GM19467 (cell line): ENCODE measurements around the gene TENT4A.

Source experiments
- ATAC-seq: cut with Tn5 transposase; IDR thresholded peaks from one replicate; pipeline ENCODE4 v1.9.1; 2021; ENCODE audit warnings: mild to moderate bottlenecking, moderate library complexity; ENCODE audit not compliant: unreplicated experiment

TENT4A gene

DNA sequence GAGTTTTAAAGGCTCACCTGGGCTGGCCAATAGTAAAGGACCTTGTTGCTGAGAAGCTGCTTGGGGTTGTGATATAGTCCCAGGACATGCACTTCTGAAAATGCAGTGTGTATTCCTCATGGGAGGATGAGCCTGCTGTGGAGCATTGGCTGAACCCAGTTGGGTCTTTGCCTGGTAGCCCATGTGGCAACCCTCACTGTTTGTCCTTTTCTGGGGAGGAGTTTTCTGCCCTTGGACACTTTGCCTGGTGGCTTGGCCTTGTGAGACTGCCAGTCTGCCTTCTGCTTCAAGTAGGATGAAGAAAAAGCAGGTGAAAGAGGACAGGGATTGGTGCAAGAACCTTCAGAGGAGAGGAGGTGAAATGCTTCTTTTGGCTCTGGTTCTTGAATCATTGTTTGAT lies 4.0 kb downstream of the TENT4A start:
- no peak for ATAC-seq

DNA sequence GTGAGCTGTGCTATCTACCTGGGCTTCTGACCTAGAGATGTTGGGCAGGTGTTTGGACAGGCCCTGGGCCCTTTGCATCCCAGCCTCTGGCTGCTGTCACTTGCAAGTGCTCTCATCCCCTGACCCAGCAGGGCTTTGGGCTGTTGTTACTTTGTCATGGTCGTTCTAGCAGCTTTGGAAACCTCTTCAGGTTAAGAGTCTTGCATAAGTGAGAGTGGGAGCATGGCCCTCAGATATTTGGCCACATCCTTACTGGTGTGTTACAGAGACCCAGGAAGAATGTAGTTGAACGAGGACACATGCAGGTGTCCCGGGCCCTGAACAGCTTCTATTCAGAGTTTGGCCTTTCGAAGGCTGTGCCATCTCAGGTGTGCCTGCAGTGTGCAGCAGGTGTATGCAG lies 4.5 kb downstream of the TENT4A start:
- ATAC-seq = no peak

DNA sequence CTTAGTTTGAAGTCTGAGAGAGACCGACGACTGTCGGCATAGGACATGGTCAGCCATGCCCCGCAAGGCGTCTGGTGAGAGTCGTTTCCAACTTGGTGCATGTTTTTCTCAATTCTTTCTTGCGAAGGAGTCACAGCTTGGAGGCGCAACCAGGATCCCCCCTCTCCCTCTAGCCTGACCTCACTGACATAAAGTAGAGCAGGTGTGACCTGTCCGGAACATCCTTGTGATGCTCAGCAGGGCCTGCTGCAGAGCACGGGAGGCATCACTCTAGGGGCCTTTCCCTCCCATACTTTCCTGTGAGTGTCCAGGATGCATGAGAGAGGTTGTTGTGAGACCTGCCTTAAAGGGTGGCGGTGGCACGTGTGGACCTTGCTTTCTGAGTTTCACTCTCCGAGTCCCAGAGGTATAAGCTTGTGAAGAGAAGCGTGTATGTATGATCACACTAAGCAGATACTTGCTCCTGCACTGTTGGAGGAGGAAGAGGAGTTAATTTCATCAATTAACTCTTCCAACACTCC lies 5.0 kb downstream of the TENT4A start:
- no peak for ATAC-seq

DNA sequence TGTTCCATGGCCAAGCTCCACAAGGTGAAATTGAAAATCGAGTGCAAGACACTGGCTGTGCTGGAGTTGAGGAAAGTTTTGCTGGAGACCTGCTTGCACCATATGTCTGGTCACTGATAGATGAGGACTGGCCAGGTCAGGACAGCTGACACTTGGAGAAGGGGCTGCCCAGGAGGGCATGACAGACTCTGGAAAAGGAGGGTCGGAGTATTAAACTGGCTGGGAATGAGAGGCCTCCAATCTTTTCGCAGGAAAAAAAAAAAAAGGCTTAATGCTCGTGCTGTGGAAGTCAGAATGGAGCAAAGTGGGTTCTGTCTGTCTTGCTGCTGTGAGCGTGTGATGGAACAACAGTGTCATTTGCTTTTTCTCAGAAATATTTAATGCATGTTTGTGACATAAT lies 5.5 kb downstream of the TENT4A start:
- no peak for ATAC-seq

DNA sequence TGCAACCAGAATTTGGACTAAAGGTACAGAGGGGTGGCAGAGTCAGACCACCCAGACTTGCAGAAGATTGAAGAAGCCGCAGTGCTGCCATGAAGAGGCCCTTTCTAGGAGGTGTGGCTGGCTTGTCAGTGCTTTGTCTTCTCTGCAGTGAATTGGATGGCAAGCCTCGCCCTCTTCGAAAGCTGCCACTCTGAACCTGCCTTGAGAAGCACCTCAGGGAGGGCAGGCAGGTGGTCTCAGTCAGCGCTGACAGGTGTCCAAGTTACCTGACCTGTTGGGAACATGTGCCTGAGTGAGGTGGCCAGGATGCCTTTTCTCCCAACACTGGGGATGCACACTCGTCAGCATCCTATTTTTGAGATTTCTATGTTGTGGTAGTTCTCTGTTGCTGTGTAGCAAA lies 6.2 kb downstream of the TENT4A start:
- no peak for ATAC-seq

DNA sequence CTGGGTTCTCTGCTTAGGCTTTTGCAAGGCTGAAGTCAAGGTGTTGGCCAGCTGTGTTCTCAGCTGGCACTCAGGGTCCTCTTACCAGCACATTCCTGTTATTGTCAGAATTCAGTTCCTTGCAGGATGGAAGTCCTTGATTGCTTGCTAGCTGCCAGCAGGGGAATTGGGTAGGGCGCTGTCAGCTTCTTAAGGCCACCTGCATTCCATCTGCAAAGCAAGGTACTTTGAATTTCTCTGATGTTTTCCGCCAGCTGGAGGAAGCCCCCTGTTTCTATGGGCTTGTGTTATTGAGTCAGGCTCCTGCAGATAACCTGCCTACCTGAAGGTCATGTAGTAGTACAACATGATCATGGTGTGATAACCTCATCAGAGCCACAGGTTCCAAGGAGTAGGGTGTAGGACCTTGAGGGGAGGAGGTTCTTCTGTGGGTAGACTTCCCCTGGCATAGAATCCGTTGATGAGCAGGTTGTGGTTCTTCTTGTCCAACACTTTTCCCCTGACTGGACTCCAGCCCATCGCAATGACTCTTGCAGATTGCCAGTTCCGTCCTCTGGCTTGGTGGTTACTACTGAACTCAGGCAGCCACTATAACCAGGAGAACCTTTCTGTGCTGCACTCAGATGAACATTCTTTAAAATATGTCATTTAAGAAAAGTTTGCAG lies 6.8 kb downstream of the TENT4A start:
- no peak for ATAC-seq

DNA sequence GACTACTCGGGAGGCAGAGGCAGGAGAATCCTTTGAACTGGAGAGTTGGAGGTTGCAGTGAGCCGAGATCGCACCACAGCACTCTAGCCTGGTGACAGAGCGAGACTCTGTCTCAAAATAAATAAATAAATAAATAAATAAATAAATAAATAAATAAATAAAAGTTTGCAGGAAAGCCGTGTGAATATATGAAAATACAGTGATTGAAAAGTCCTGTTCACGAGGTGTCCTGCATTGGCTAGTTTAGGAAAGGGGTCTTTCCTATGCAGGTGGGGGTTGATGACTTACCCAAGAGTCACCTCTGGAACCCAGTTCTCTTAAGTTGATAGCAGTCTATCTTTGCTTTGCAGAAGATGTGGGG lies 7.3 kb downstream of the TENT4A start:
- no peak for ATAC-seq

DNA sequence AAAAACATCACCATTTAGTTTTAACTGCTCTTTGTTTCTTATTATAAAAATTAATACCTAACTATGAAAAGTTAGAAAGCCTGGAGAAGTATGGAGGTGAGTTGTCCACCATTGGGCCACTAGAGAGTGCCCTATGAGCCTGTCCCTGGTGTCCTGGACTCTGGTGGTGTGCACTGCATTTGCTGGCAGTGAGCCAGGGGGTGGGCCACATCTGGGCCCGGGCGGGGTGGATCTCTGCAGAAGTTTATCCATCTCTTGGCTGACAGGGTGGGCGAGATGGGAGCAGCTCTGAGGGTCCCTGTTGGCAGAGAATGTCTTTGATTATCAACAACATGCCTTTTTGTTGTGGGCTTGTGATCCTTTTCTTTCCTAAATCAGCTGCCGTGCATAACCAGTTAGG lies 8.2 kb downstream of the TENT4A start:
- ATAC-seq = peak; percentile 5

DNA sequence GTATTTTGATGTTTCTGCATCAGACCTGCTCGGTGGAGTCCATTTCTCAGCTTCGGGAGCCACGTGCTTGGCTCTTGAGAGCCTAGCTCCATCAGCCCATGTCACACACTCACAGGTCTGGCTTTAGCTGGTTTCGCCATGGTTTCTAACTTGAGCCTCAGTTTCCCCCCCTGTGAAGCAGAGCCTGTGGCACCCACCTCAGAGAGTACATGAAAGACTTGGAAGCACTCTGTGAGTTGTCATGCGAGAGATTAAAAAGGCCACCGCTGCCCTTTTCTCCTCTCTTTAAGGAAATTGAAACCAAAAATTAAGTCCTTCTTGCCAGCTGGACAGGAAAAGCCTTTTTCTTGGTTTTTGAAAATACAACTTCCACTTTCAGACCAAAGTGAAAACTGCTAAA lies 8.8 kb downstream of the TENT4A start:
- ATAC-seq = peak; percentile 45

DNA sequence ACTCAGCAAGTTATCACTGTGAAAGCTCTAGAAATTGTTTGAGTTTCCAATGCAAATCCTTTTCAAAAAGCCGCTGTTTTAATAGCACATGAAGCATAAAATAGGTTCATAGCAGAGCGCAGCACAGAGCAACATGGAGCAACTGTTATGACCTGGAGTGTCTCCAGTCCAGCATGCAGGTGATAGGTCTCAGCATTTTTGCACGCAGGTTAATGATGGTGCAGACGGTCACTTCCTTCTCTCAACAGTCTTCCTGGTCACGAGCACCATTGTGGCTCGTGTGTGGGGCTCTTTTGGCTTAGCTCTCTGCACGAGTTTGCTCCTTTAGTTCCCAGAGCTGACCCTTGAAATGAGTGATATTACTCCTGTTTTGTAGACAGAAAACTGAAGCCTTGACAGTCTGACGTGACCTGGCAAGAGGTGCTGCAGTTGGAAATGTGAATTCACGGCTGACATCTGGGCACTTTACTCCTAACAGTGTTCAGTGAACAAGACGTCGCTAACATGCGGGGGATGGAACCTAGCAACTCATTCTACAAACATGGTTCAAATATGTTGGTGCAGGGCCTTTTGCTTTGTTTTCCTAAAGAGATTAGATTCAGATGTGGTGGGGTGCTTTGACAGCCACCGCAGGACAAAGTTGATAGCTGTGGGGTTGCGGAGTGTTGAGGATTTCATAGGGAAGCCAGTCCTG lies 10.0 kb downstream of the TENT4A start:
- ATAC-seq = no peak

DNA sequence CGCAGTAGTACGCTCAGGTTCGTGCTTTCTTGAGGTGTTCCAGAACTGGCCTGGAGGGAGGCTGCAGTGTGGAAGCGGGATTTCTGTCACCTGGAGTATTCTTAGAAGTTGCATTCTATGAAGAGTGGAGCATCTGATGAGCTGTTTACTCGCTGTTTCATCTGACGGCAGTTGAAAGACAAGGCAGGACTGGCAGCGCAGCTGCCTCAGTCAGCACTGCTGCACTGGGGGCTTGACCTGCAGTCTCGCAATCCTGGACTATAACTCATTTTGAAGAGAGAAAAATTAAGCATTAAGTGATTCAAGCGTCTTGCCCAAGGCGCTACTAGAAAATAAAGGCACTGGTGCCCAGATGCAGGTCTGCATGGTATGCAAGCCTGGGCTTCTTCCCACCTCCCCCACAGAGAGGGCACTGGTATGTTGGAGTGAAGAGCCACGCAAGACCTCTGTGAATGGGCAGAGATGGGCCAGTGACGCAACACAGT lies 10.6 kb downstream of the TENT4A start:
- no peak for ATAC-seq

DNA sequence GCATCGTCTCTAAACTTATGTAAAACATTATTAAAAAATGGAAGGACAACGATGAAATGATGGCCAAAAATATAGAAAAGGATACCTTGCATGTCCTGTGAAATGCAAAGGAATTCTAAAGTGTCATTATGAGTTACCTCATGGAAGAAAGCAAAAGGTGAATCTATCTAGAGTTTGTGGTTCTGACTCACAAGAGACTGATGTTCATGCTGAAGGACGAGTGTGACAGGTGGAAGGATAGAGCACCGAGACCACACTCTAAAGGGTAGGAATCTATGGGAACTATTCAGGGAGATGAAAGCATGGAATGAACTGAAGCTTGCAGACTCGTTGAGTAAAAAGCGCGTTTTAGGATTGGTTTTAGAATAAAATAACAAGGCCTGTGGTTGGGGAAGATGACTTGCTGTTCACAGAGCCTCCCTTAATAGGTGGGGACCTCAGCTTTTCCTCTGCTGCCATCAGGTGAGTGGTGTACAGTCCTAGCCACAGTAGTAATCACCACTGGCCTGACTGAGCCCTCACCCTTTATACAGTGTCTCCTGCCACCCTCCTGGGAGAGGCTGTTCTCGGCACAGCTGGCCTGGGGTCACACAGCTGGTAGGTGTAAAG lies 11.2 kb downstream of the TENT4A start:
- no peak for ATAC-seq

DNA sequence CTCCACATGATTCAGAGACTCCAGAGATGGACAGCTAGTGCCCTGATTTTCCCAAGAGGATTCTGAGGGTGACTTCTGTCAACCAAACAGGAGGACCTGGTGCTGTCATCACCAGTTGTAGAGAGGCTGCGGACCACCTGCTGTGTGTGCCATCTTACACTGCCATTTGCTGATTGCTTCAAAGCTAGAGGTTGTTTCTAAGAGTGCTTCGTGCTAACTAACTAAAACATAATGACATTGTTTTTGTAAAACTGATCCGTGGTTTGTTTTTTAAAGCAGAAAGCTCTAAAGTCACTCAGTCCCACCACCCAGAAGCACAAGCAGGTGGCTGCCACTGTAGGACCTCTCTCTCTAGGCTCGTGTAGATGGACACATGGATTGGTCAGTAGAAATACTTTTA lies 12.2 kb downstream of the TENT4A start:
- no peak for ATAC-seq

DNA sequence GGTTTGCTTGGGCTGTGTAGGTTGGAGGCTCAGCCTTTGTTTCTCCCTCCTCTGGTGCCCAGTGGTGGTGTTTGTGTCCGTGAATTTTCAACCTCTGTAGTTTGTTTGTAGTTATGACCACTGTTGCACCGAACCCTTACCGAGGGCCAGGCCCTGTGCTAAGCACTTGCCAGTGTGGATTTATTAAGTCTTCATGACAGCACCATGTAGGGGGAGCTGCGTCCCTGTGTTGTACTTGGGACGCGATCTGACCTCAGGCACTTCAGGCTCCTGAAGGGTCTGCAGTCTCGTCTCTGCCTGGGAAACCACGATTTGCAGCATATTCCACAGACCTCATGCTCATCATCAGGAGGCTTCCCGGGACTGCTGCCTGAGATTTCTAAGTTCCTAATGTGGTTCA lies 12.8 kb downstream of the TENT4A start:
- ATAC-seq = no peak

DNA sequence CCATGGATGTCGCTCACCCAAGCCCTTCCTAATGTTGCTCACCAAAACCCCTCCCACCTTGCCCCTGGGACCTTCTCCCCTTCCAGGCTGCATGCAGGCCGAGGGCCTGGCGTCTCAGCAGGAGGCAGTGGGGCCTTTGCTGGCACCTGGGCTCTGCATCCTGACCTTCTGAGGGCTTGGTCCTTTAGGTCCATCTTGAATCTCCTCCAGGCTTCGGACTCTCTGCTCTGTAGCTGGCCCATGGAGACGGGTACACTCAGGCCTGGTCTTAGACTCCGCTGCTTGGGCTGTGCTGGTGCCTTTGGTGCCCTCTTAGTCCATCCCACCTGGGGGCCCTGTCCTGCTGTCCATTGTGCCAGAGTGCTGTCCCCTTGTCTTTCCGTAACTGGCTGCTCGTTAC lies 14.0 kb downstream of the TENT4A start:
- ATAC-seq = no peak

DNA sequence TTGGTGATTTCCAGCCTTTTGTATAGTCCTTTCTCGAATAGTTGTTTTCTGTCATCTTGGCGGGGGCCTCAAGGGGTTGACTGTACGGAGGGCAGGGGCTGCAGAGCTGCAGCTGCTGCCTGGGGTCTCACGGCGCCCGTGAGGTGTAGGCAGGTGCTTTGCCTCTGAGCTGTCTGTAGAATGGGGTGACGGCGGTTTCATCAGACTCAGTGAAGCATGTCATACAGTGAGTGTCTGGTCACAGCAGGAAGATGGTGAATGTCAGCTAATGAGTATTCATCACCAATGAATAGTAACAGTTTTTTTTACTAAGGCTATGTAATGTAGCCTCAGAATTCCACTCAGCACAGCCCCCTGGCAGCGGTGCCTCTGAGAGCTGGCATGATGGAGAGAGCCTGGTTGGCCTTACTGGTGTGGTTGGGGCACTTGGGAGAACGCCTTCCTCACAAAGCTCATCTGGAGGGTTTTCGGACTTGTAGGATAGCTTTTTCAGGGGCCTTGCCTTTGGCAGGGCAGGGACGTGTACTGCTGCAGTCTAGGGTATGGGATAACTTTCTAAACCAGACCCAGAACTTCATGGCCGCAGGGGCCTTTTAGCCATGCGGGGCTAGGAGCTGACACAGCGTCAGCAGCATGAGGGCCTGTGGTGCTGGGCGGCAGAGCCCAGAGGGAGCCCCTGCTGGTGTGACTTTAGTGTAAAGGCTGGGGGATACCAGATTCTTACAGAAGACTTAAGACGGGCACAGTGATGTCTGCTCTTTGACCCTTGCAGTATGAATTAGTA lies 15.0 kb downstream of the TENT4A start:
- peak; percentile 71 for ATAC-seq

DNA sequence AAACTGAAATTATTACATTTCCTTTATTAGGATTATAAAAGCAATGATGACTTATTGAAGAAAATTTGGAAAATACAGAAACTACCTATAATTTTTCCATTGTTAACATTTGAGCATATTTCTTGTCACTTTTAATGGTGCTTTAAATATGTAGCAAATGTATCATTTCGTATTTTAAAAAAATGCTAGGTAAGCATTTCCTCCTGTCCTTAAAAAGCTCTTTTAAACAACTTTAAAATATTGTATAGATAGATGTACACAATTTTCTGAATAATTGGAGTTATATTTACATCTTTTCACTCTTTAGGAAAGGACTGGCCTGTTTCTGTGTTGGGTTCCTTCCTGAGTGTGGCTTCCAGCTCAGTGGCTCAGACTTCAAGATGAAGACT lies 15.6 kb downstream of the TENT4A start:
- no peak for ATAC-seq

DNA sequence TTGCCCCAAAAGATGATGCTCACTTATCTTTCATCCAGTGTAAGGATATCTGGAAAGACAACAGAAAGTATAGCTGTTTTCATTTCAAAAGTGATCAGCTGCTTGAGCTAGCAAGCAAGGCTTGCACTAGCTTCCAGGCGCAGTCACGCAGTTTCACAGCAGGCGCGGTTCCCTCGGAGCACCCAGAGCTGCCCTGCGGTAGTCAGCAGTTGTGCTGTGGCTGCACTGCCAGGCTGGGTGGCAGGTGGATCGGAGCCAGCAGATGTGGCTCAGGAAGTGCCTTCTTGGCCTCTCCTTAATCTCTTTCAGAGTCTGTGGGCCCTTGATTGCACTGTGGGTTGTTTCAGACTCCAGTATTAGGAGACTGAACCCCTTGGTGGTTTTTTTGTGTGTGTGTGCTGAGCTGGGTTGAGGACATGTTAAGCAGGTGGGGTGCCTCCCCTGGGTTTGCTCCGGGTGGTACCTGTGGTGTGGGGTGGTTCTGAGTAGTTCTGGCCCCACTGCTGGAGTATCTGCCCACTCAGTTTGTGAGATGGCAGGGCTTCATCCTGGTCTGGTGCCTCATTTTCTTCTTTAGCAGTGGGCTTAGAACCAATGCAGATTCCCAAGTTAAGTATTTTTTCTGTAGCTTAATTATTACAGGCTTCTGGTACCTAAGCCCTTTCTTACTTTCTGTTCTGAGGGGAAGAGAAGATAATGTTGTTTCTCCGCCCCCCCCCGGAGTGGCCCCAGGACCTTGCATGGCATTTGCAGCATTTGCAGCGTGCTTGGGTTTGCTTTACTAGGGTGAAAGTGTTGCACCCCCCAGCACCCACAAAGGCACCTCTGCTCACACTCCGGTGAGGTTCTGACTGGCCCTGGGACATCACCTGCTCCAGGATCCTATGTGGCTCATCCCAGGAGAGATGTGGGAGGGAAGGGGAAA lies 16.4 kb downstream of the TENT4A start:
- no peak for ATAC-seq

DNA sequence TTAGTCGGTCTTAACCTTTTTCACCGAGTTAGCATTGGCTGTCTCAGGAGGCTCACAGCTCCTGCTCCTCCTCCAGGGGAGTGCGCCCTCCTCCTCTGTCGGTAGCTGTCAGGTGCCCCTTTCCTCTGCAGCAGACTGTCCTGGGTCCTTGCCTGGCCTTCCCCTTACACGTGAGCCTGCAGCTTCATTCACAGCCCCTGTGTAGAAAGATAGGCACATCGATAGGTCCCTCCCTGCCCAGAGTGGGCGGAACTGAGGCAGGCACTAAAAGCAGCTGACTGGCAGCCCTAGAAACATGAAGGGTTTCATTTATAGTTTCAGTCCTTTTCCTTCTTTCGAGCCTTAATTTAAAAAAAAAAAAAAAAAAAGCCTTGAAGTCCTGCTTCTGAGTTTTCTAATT lies 17.2 kb downstream of the TENT4A start:
- peak; percentile 36 for ATAC-seq

DNA sequence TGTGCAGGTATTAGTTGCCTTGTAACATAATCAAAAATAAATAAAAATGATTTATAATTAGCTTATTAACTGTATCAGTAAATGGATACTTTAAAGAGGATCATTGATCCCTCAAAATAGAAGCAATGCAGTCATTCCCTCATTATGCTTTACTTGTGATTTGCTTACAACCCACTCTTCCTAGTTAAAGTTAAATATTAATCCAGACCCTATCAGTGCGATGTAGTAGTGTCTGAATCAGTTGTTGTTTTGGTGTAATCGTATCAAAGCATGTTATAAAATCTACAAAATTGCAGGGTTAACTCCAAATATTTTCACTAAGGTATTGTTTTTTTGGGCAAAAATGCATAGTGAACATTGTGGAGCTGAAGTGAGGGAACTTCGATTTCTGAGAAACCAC lies 17.6 kb downstream of the TENT4A start:
- no peak for ATAC-seq
